Central memory CD4-positive, alpha-beta T cell (primary cell): Measurements from ENCODE around the gene HDAC4.
"Not testable (repeated sequence)": the region's sequence is repeated elsewhere in the genome, so short reads cannot be mapped to it uniquely, and the experiment has no call there.

ENCODE experiments used
- DNase-seq: peaks from one replicate; pipeline ENCODE4 v3.0.0; 2022

The HDAC4 gene

DNA sequence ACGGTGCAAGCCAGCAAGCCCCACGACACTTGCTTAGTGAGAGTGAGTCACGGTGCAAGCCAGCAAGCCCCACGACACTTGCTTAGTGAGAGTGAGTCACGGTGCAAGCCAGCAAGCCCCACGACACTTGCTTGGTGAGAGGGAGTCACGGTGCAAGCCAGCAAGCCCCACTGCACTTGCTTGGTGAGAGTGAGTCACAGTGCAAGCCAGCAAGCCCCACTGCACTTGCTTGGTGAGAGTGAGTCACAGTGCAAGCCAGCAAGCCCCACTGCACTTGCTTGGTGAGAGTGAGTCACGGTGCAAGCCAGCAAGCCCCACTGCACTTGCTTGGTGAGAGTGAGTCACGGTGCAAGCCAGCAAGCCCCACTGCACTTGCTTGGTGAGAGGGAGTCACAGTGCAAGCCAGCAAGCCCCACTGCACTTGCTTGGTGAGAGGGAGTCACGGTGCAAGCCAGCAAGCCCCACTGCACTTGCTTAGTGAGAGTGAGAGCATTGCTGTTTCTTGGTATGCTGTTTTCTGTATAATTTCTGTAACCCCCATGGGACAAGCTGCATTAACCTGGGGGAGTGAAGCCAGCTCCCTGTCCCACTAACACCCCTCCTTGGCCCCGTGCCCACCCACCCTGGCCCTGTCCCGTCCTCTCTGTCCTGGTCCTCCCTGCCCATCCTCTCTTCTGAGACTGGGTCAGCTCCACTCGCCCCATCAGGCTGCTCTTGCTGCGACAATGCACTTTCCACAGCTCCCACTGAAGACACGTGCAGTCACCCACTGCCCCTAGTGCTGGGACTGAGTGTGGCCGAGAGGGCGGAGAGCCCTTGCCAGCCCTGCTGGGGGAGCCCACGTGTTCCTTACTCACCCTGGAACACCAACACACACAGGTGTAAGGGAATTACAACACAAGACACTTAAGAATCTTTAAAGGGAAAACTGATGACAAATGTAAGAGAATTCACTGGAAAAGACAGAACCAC is 331.2 kb downstream of the HDAC4 start:
- DNase-seq = not testable (repeated sequence)

DNA sequence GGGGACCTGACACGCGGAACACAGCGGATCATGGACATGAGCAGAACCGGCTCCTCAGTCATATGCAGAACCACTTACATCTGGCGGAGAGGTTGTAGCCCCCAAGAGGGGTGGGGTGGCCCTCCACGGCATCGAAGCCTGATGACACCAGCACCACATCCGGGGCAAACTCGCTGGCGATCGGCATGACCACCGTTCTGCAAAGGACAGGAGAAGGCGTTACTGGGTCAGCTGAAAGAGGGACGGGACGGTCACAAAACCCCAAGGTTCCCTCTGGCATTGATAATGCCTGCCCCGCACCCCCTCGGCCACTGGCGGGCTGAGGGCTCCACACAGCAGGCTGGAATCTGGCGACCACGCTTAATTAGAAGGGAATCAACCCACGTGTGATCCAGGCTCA is 332.4 kb downstream of the HDAC4 start:
- no peak for DNase-seq

DNA sequence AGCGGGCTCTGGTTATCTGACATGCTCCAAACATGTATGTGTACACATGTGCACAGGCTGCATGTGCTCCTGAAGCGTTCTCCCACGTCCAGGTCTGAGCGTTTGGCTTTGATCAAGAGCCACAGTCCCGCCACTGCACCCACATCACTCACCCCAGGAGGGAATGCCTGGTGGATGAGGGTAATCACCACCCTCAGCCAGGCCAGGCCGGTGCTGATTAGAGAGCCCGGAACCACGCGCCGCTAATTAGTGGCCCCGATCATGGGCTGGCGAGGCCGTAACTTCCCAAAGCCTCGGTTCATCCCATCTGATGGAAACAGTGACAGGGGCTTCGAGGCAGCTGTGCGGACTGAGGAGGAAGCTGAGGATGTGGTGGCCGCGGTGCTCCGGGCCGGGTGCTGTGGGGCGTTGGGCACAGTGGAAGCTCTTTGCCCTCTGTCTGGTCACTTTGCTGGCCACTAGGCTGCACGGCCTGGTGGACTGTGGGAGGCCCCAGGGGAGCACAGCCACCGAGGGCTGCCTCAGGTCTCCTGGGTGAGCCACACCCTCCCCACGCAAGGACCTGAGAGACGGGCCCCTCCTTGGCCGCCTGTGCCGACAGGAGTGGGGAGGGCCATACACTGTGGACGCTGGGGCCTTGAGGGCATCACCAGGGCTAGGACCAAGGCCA is 333.5 kb downstream of the HDAC4 start:
- DNase-seq = no peak

DNA sequence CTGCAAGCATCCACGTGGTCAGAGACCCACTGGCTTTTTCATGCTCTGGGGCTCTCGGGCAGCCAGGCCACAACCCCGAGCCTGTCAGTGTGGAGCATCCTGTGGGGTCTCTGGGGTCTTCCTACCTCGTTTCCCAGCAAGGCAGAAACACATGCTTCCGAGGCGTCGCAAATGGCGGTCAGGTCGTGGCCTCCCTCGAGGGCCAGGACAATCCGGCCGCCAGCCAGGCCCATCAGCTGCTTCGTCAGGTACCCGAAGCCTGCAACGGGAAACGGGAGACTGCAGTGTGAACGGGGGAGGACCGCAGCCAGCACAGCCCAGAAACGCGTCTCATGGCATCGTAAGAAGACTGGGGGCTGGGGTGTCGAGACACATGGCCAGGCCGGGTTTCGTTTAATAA is 334.2 kb downstream of the HDAC4 start:
- no peak for DNase-seq

DNA sequence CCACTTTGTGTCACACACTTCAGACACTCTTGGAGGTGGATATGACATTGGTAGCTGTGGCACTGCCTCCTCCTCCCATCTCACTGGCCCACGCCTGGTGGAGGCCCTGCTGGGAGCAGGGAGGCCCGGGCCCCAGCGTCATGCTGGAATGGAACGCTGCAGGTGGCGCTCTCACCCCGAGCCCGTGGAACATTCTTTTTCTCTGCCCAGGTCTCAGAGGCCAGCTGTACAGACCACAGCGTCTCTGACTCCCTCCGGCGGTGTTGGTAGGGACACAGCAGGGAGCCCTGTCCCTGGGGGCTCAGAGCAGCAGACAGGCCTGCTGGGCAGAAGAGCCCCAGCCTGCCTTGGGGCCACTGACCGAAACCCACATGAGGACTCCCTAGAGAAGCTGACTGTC is 334.9 kb downstream of the HDAC4 start:
- DNase-seq = no peak

DNA sequence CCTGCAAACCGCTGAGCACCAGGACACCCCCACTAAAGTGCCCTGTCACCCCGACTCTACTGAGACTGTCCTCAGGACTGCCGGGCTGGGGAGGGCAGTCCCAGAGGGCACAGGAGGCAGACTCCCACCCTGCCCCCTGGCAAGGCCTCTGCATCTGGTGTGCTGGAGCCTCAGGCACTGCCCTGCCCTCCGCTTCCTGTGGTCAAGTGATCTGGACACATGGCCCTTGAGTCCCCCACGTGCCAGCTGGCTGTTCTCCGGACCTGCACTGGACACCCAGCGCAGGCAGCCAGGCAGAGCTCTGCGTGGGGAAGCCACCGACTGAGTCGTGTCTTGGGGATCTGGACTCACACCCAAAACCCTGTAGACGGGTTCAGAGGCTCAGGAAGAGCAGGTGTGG is 335.3 kb downstream of the HDAC4 start:
- no peak for DNase-seq

DNA sequence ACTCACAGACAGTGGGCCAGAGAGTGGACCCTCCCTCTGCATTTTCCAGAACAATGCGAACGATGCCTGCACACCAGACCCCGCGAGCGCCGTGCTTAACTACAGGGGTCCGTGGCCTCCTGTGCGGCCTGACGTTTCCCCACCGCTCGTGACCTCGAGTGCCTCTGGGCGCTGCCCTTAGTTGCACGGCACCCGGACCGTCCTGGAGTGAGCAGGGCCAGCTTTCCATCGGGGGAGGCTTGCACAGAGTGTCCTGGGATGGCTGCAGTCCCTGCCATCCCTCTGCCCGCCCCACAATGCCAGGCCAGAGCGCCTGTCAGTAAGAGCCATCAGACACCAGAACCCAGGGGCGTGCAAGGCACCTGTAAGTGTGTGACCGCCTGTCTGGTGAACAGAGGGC is 335.9 kb downstream of the HDAC4 start:
- DNase-seq = no peak

DNA sequence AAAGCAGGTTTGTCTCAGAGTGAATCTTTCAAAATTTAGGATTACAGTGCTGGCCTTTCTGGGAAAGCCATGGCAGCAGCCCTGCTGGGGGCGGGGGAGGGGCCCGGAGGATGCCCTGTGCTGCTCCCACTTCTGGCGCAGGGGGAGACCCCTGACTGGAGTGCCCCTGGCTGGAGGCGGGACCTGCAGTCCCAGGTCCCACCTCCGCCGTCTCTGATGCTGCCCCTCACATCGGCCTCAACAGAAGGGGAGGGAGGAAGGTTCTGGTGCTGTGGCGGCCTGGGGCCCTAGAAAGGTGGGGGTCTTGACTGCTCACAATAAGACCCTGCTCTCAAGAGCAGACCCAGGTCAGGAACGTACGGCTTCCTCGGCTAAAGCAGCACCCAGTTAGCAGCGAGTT is 336.6 kb downstream of the HDAC4 start:
- no peak for DNase-seq

DNA sequence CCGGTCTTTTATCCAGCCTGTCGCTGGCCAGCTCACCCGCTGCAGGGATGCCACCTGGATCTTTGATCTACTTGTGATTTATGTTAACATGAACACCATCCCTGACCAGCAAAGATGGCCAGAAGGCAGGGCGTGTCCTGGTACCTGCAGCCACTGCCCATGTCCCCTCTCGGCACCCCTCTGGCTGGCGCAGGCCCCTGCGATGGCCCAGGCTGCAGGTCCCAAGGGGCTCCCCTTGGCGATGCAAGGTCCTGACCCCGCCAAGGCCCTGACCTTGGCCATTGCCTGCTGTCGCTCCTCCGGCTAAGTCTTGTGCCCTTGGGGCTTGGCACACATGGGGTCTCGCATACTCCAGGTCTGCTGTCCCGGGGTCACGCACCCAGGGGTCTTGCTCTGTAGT is 338.1 kb downstream of the HDAC4 start:
- no peak for DNase-seq

DNA sequence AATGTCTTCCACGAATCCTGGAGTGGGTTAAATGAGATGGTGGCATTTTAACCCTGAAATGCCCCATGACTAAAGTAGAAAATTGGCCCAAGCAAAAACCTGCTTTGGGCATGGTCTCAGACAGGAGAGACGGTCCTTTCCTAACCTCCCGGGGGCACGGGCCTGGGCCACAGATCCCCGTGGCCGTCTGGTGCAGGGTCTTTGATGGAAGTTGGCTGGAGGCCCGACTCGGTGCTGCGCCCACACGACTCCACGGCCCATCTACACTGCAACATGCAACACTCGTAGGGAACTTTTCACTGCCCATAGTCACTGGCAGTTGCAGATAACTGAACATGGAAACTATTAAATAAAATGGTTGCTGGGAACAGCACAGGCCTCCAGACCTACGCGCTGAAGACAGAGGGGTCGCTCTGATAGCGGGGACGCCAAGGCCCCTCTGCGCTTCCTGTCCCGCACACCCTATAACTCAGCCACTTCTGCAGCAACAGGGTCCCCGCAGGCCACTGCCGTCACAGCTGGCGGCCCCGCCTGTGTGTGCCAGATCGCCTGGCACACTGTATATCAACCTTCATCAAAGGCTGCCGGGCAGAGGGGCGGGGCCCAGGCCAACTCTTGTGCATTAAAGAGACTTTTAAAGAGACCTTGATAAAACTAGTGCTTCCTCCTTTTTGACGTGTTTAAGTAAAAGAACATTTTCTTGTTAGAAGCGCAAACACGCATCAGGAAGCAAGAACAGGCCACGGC is 338.8 kb downstream of the HDAC4 start:
- no peak for DNase-seq

DNA sequence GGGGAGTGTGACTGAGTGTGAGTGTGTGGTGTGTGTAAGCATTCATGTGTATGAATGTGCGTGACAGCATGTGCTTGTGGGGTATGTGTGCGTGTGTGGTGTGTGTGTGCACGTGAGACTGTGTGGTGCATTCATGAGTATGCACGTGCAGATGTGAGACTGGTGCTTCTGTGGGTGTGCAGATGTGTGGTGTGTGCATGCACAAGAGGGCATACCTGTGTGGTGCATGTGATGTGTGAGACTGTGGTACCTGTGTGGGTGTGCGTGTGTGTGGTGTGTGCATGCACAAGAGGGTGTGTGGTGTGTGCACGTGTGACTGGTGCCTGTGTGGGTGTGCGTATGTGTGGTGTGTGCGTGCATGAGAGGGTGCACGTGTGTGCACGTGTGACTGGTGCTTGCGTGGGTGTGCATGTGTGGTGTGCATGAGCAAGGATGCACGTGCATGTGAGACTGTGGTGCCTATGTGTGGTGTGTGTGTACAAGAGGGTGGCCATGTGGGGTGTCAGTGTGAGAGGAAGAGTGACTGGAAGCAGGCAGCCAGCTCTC is 339.6 kb downstream of the HDAC4 start:
- no peak for DNase-seq

DNA sequence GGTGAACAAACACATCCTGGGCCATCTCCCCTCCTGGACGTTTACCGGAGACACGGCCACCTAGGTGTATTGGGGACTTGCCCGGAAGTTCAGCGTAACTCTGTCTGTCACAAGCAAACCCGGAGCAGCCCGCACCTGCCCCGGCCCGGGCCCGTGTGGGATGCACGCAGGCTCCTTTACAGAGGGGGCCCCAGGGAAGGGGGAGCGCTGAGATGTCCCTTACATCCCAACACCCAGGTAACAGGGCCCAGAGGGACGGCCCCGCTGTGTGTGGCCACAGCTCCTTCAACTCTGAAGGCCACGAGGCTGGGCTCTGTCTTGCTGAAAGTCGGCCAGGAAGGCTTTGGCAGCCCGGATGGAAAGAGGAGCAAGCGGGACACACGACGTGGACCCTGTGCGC is 340.1 kb downstream of the HDAC4 start:
- DNase-seq = no peak

DNA sequence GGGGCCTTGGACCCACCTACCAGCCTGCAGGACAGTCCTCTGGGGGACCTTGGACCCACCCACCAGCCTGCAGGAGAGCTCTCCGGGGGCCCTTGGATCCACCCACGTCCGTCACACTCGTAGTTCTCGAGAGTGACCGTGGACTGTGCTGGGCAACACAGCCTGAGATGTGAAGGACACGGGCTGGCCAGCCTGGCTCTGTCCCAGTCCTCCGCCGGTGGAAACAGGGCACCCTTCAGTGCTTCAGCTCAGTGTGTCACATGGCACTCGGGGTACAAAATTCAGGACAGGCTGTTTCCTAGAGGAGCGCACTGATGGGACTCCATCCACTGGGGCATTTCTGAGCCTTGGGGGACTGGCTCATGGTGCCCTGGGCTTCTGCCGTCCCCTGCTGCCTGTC is 341.0 kb downstream of the HDAC4 start:
- no peak for DNase-seq

DNA sequence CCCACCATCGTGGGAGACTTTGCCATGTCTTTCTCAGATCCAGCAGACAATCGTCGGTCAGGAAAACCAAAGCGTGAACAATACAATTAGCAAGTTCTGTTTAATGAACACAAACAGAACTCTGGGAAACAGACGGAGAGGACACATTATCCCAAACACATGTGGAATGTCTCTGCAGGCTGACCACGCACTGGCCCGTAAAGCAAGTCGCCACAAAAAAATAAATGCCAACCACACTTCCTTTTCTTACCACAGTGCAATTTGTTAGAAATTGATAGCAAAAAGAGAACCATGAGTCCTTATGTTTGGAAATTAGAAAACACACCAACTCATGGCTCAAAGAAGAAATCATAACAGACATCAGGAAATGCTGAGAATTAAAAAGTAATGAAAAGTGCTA is 342.1 kb downstream of the HDAC4 start:
- no peak for DNase-seq

DNA sequence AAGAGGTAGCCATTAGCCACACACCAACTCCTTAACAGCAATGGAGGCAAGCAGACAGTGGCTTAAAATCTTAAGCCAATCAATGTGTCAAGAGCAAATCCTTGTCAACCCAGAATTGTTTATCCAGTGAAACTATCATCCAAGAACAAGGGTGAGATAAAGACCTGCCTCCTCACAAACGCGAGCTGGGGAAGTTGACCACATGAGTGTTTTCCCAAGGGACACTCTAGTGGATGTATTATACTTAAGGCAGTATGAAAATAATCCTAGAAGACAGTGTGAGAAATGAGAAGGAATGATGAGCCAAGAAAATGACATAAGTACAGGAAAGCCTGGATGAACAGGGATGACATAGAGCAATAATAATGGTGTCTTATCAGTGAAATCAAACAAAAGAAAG is 343.3 kb downstream of the HDAC4 start:
- DNase-seq = no peak

DNA sequence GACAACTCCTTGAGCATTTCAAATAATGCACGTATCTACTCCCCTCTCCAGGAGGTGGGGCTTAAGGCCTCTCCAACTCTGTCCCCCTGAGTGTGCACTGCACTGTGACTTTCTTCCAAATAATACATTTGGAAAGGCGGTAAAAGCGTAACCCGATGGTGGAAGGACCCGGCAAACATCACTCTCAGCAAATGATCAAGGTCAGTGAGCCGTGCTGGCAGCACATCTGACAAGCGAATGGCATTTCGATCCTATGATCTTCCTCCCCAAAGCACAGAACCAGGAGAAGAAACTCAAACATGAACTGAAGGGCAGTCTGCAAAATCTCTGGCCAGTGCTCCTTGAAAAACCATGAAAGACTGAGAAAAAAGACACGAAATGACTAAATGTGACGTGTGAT is 344.2 kb downstream of the HDAC4 start:
- no peak for DNase-seq

DNA sequence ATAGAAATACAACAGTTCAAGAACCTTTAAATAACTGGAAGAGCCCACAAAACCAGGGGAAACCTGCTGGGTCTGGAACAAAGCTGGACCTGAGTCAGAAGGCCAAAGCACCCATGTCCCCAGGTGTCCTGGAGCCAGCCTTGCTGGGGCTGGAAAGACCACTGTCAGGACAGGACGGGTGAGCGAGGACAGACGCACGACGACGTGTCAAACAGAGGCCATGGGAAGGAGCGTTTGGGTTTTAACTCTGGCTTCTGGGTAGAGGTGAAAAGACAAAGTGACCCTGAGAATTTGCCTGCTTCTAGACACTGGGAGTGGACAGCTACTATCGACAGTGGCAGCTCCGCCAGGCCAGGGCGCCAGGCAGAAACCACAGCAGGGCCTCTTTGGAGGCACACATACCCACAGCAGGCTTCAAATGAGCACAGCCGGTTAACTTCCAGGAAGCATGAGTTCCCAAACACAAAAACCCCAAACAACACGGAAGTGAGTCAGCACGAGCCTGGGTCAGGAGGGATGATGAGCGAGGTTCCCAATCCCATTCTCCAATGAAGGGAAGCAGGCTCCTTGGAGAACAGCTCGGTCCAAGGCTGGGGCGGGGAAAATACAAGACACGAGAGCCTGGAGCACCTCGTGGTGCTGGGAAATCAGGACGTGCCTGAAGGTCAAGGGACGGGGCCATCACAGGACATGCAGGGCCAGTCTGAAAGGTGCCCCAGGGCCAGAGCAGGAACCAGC is 344.9 kb downstream of the HDAC4 start:
- DNase-seq = no peak

DNA sequence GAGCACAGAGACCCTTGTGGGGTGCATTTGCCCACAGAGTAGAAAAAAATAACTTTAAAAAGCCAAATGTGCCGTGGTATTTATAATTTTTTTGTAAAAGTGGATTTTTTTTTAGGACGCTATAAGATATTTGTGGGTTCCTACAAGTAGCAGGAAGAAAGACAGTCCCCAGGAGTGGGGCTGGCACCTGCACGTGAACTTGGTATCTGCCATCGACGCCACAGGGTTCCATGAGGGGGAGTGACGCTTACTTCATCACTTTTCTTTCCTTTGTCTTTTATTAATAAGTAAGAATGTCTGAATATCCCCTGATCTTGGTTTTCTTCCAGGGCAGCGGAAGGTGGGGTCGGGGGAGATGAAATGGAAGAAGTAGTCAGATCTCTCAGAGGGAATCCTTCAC is 345.9 kb downstream of the HDAC4 start:
- no peak for DNase-seq

DNA sequence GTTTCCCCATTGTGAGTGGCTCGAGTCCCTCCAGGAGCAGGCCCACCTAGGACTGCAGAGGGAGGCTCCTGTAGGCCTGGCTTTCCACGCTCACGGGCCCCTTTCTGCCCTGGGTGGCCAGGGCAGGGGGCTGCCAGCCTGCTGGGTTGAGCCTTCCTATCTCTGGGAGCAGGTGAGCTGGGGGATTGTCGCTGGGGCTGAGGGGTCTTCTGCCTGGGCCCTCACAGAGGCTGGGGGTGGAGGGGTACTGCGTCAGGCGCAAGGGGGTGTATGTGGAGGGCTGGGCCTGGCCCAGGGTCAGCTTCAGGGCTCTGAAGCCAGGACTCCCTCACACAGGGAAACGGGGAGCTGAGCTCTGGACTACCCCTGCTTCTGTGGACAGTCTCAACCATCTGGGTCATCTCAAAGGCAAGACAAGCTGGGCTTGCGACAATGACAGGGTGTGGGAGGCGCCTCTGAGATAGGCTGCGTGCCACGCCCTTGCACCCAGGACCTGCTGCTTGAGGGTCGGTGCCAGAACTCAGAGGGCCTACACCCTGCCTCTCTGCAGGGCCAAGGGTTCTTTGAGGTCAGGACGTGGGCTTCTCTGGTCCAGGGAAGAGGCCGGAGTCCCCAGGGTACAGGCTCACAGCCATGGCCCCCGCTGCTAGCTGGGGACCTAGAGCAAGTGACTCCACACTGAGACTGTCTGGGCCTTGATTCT is 346.9 kb downstream of the HDAC4 start:
- no peak for DNase-seq

DNA sequence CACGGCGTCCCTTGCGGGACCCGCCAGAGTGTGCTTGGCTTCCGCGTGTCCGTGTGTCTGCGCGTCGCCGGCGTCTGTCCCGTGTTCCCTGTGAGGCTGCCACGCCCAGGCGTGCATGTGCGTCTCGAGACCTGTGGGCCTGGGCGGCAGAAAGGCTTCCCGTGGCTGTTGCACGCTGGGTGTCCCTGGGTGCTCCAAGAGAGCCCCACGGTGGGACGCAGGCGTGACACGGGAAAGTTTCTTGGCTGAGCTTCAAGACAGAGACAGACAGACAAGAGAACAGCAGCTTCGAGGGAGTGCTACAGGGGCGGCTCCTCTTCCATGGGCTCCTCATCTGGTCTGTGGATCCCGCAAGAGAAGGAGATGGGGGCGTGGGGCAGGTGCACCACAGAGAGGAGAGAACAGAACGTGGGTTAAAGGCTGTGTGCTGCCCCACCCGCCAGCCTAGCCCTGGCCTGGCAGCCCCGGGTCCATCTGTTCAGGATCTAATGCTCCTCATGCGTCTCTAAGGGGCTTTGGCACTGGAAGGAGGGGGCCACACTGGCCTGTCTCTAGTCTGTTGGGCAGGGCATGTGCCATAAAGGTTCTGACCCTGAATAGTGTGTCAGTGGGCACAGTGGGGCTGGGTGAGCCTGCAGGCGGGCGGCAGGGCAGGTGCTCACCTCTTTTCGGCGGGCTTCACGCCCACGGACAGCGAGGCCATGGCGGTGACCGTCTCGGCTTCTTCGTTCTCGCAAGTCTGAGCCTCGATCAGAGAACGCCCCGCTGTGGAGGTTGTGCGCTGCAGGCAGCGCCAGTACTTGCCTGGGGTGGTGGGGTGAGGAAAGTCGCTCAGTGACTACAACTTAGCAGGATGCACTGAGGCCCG is 347.8 kb downstream of the HDAC4 start:
- DNase-seq = no peak

DNA sequence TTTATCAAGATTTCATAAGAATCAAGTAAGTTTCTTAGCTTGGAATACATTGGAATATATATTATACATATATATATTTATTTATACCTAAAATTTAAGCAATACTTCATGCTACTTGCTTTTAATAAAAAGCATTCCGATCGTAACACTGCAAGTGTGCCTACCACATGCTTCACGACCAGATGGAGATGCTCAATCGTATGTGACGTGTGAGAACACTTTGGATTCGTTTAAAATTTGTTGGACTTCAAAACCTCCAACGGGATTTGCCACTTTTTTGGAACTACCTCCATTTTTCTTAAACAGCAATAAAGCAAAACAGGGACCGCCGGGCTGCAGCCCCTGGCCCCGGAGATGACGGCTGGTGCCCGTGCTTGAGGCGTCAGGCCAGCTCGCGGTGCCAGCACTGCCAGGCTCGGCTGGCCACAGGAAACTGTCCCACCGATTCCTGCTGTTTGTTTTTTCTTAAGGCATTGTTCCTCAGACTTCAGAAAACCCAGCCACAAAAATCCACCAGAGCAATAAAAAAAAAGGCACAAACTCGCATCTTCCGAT is 348.9 kb downstream of the HDAC4 start:
- DNase-seq = no peak
